ENCODE results near the gene DOK3.

DNA sequence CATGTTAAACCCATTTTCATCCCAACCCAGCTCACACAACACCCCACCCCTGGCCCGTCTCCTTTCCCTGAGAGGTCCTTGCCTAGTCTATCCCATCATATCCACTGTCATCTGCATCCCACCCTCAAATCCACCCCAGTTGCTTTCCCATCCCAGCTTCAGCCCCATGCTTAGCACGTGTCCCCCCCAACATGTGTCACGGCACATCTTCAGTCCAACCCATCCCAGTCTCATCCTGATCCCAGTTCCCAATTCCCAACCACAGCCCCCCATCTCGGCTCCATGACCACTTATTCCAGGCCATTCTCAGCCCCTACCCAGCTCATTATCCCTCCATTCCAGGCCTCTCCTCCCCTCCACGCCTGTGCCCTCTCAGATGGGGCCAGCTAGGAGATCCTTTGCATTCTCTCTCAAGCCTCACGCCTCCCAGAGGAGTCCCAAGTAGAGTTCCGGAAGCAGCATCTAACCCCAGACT lies 35.6 kb downstream of the DOK3 start:
- no peak for TF ChIP-seq CHD4 (IDR thresholded peaks at IDR 0.05; ENCODE audit: borderline replicate concordance, low read length)
- no peak for TF ChIP-seq ATF1 (CRISPR knock-in tag; IDR thresholded peaks at IDR 0.05)
- no peak for TF ChIP-seq RBFOX2 (IDR thresholded peaks at IDR 0.05; ENCODE audit: low read depth, low read length)
- TF ChIP-seq, protein P1, sequence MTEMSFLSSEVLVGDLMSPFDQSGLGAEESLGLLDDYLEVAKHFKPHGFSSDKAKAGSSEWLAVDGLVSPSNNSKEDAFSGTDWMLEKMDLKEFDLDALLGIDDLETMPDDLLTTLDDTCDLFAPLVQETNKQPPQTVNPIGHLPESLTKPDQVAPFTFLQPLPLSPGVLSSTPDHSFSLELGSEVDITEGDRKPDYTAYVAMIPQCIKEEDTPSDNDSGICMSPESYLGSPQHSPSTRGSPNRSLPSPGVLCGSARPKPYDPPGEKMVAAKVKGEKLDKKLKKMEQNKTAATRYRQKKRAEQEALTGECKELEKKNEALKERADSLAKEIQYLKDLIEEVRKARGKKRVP (CRISPR knock-in tag; IDR thresholded peaks at IDR 0.05) = no peak
- no peak for TF ChIP-seq NFATC3 (CRISPR knock-in tag; IDR thresholded peaks at IDR 0.05)
- no peak for TF ChIP-seq SRSF9 (IDR thresholded peaks at IDR 0.05; ENCODE audit: borderline replicate concordance, insufficient read depth, low read depth, low read length, poor library complexity, severe bottlenecking)
- TF ChIP-seq KLF13 (CRISPR knock-in tag; IDR thresholded peaks at IDR 0.05) = no peak
- TF ChIP-seq EZH2 (conservative IDR thresholded peaks at IDR 0.05; ENCODE audit: low read depth, low read length) = no peak
- TF ChIP-seq, protein P2, sequence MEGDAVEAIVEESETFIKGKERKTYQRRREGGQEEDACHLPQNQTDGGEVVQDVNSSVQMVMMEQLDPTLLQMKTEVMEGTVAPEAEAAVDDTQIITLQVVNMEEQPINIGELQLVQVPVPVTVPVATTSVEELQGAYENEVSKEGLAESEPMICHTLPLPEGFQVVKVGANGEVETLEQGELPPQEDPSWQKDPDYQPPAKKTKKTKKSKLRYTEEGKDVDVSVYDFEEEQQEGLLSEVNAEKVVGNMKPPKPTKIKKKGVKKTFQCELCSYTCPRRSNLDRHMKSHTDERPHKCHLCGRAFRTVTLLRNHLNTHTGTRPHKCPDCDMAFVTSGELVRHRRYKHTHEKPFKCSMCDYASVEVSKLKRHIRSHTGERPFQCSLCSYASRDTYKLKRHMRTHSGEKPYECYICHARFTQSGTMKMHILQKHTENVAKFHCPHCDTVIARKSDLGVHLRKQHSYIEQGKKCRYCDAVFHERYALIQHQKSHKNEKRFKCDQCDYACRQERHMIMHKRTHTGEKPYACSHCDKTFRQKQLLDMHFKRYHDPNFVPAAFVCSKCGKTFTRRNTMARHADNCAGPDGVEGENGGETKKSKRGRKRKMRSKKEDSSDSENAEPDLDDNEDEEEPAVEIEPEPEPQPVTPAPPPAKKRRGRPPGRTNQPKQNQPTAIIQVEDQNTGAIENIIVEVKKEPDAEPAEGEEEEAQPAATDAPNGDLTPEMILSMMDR (CRISPR knock-in tag; IDR thresholded peaks at IDR 0.05) = no peak
- no peak for TF ChIP-seq RAD21 (CRISPR knock-in tag; IDR thresholded peaks at IDR 0.05)
- TF ChIP-seq POLR2A (IDR thresholded peaks at IDR 0.05; ENCODE audit: insufficient read depth in 1 of 2, low read depth in 2 of 2, low read length in 2 of 2) = no peak
